ENCODE results near the gene BHLHE23. TPM values are rescaled to one million over a fixed set of nuclear protein-coding genes. Genes with fewer than 3 reads are reported as not detected.
"Not testable (repeated sequence)": the region's sequence is repeated elsewhere in the genome, so short reads cannot be mapped to it uniquely, and the experiment has no call there.

BHLHE23 gene
- total RNA-seq, 1 donor from 2014 or later = not detected

GRCh38 chr20:62961310-62961783, 45.4 kb downstream of the BHLHE23 start:
- TF ChIP-seq CTCF (IDR thresholded peaks at IDR 0.05) = no peak
- H3K9me3 Mint-ChIP-seq (ENCODE audit: low read depth) = no peaks in the 10 kb centered on the region
- peaks cover 10% of the 10 kb centered on the region for H3K27me3 Mint-ChIP-seq (ENCODE audit: low read depth)
- H3K27ac Mint-ChIP-seq (ENCODE audit: unreplicated experiment) = no peak overlapping the region
- no peak overlapping the region for H3K4me3 Mint-ChIP-seq (ENCODE audit: unreplicated experiment)
- H3K36me3 Mint-ChIP-seq (ENCODE audit: low read depth) = no peaks in the 10 kb centered on the region
- H3K4me1 Mint-ChIP-seq (ENCODE audit: low read depth) = no peaks in the 10 kb centered on the region
- DNase-seq (ENCODE audit: low spot score) = no peak

- not testable (repeated sequence) for H3K27me3 Mint-ChIP-seq (ENCODE audit: low read depth); DNase-seq (ENCODE audit: low spot score); H3K27ac Mint-ChIP-seq (ENCODE audit: unreplicated experiment); H3K9me3 Mint-ChIP-seq (ENCODE audit: low read depth); H3K4me1 Mint-ChIP-seq (ENCODE audit: low read depth); H3K36me3 Mint-ChIP-seq (ENCODE audit: low read depth); H3K4me3 Mint-ChIP-seq (ENCODE audit: unreplicated experiment)
Measured at GRCh38 chr20:62960446-62961309, 46.1 kb downstream of the BHLHE23 start.

GRCh38 chr20:62959998-62960436, 46.7 kb downstream of the BHLHE23 start:
- H3K9me3 Mint-ChIP-seq (ENCODE audit: low read depth) = no peaks in the 10 kb centered on the region
- H3K4me3 Mint-ChIP-seq (ENCODE audit: unreplicated experiment) = no peak overlapping the region
- no peak for TF ChIP-seq CTCF (IDR thresholded peaks at IDR 0.05)
- H3K4me1 Mint-ChIP-seq (ENCODE audit: low read depth) = no peaks in the 10 kb centered on the region
- DNase-seq (ENCODE audit: low spot score) = no peak
- peaks cover 5% of the 10 kb centered on the region for H3K27me3 Mint-ChIP-seq (ENCODE audit: low read depth)
- H3K36me3 Mint-ChIP-seq (ENCODE audit: low read depth) = no peaks in the 10 kb centered on the region
- H3K27ac Mint-ChIP-seq (ENCODE audit: unreplicated experiment) = no peak overlapping the region

GRCh38 chr20:62959101-62959971, 47.4 kb downstream of the BHLHE23 start:
- Mint-ChIP-seq H3K27me3 (ENCODE audit: low read depth) (peaks cover 3% of the 10 kb centered on the region), H3K4me3 (ENCODE audit: unreplicated experiment) (no peak overlapping the region), H3K27ac (ENCODE audit: unreplicated experiment) (no peak overlapping the region), H3K9me3 (ENCODE audit: low read depth) (no peaks in the 10 kb centered on the region), H3K4me1 (ENCODE audit: low read depth) (no peaks in the 10 kb centered on the region), H3K36me3 (ENCODE audit: low read depth) (no peaks in the 10 kb centered on the region)
- DNase-seq (ENCODE audit: low spot score) = no peak
- TF ChIP-seq CTCF (IDR thresholded peaks at IDR 0.05) = no peak

- Mint-ChIP-seq H3K36me3 (ENCODE audit: low read depth) (no peaks in the 10 kb centered on the region), H3K27me3 (ENCODE audit: low read depth) (no peaks in the 10 kb centered on the region), H3K4me1 (ENCODE audit: low read depth) (peaks cover 7% of the 10 kb centered on the region), H3K9me3 (ENCODE audit: low read depth) (no peaks in the 10 kb centered on the region), H3K27ac (ENCODE audit: unreplicated experiment) (no peak overlapping the region), H3K4me3 (ENCODE audit: unreplicated experiment) (no peak overlapping the region)
- no peak for TF ChIP-seq CTCF (IDR thresholded peaks at IDR 0.05)
- no peak for DNase-seq (ENCODE audit: low spot score)
Measured at GRCh38 chr20:62958388-62959100, 48.2 kb downstream of the BHLHE23 start.

Data from chondrocyte (in vitro differentiated cells).